ENCODE results near the gene PNMA8C. TPM values are rescaled to one million over a fixed set of nuclear protein-coding genes. Genes with fewer than 3 reads are reported as not detected.
"Not testable (repeated sequence)": the region's sequence is repeated elsewhere in the genome, so short reads cannot be mapped to it uniquely, and the experiment has no call there.

PNMA8C gene
- total RNA-seq, 4 donors from 2014 or later, result not detected

- ATAC-seq (ENCODE audit: low FRiP score), result no peak
- DNase-seq (ENCODE audit: low spot score), result no peak
Measured at GRCh38 chr19:46448601-46449000, 19.9 kb upstream of the PNMA8C start.

GRCh38 chr19:46447824-46448223, 19.1 kb upstream of the PNMA8C start:
- TF ChIP-seq CTCF (IDR thresholded peaks at IDR 0.05), result no peak
- DNase-seq (ENCODE audit: low spot score) (no peak), ATAC-seq (ENCODE audit: low FRiP score) (no peak)

More at GRCh38 chr19:46448601-46449000, 19.9 kb upstream of the PNMA8C start:
- no peak for TF ChIP-seq CTCF (IDR thresholded peaks at IDR 0.05)

GRCh38 chr19:46447006-46447405, 18.3 kb upstream of the PNMA8C start:
- no peak for TF ChIP-seq CTCF (IDR thresholded peaks at IDR 0.05)
- ATAC-seq (ENCODE audit: low FRiP score) (no peak), DNase-seq (ENCODE audit: low spot score) (no peak)

- DNase-seq (ENCODE audit: low spot score) (no peak), ATAC-seq (ENCODE audit: low FRiP score) (no peak)
- TF ChIP-seq CTCF (IDR thresholded peaks at IDR 0.05), result no peak
Measured at GRCh38 chr19:46446021-46446420, 17.3 kb upstream of the PNMA8C start.

GRCh38 chr19:46442808-46443450, 14.2 kb upstream of the PNMA8C start:
- no peak for DNase-seq (ENCODE audit: low spot score)
- TF ChIP-seq CTCF (IDR thresholded peaks at IDR 0.05), result no peak
- ATAC-seq (ENCODE audit: low FRiP score), result peak; percentile 75

- no peak for TF ChIP-seq CTCF (IDR thresholded peaks at IDR 0.05)
- DNase-seq (ENCODE audit: low spot score) (no peak), ATAC-seq (ENCODE audit: low FRiP score) (no peak)
Measured at GRCh38 chr19:46441866-46442265, 13.1 kb upstream of the PNMA8C start.

- ATAC-seq (ENCODE audit: low FRiP score); DNase-seq (ENCODE audit: low spot score): not testable (repeated sequence)
Measured at GRCh38 chr19:46435689-46436088, 7.0 kb upstream of the PNMA8C start.

Data from omental fat pad (tissue), 4 donors.